ENCODE measurements around the gene LPCAT2. TPM values are rescaled to one million over a fixed set of nuclear protein-coding genes. Genes with fewer than 3 reads are reported as not detected.

LPCAT2 gene
- total and polyA plus RNA-seq, 2 of the 8 experiments (the other 6 are each of a cell fraction or from before 2014, with no cell fraction given): 2.2 to 10.6 TPM

- no peak overlapping the region for H3K23ac ChIP-seq (ENCODE audit: insufficient read length)
- no peaks in the 10 kb centered on the region for H3K79me2 ChIP-seq (ENCODE audit: control insufficient read depth in 1 of 2, insufficient read depth in 2 of 2, low read length in 2 of 2)
- WGBS, 2 experiments (ENCODE audit: extremely low coverage in 1 of 2, insufficient coverage in 1 of 2, insufficient read length in 1 of 2, insufficient replicate concordance in 2 of 2, low coverage in 1 of 2, low lambda C conversion rate in 2 of 2, missing lambda C conversion rate in 1 of 2): 3% methylated on average over 1 of the region's 1 CpG; no CpG with 5 or more reads in 1 of the 2 experiments
- H2BK12ac ChIP-seq (ENCODE audit: low read depth, low read length): no peak overlapping the region
- no peak overlapping the region for H3K4me2 ChIP-seq (ENCODE audit: insufficient read depth in 1 of 2, low read depth in 2 of 2, low read length in 2 of 2)
- no peak overlapping the region for H4K5ac ChIP-seq (ENCODE audit: insufficient read length, low read depth, low read length)
- H3K27me3 ChIP-seq (replicated peaks in 1 of 4; ENCODE audit: control insufficient read depth in 3 of 4, extremely low read depth in 1 of 4, insufficient read depth in 3 of 4, low read length in 3 of 4): no peaks in the 10 kb centered on the region
- H4K20me1 ChIP-seq (replicated peaks in 1 of 2; ENCODE audit: control insufficient read depth in 1 of 2, insufficient read depth in 2 of 2, low read length in 2 of 2): no peaks in the 10 kb centered on the region
- no peaks in the 10 kb centered on the region for H3K79me1 ChIP-seq (ENCODE audit: low read depth, low read length)
- no peak overlapping the region for H3K18ac ChIP-seq (ENCODE audit: extremely low read depth, low read length)
- H3K4ac ChIP-seq (replicated peaks; ENCODE audit: insufficient read length, low read depth, low read length): no peak overlapping the region
- no peak overlapping the region for H2AFZ ChIP-seq (ENCODE audit: low read length)
- CTCF ChIA-PET (ENCODE audit: partially characterized antibody): no interaction called here
- H2BK5ac ChIP-seq (ENCODE audit: low read depth, low read length): no peak overlapping the region
- no peak overlapping the region for H3K4me3 ChIP-seq (ENCODE audit: extremely low read depth in 1 of 4, insufficient read depth in 2 of 4, low read depth in 3 of 4, low read length in 4 of 4)
- H3K23me2 ChIP-seq (ENCODE audit: low read depth, low read length): no peaks in the 10 kb centered on the region
- no peak overlapping the region for H3K14ac ChIP-seq (ENCODE audit: insufficient read length)
- no peak for TF ChIP-seq YY1 (IDR thresholded peaks at IDR 0.05; ENCODE audit: low read depth, low read length)
- no peak for TF ChIP-seq CTBP2 (IDR thresholded peaks at IDR 0.05; ENCODE audit: borderline replicate concordance, insufficient read depth, insufficient read length, low read length)
- TF ChIP-seq SIN3A (conservative IDR thresholded peaks at IDR 0.05 in 1 of 2, IDR thresholded peaks at IDR 0.05 in 1 of 2; ENCODE audit: low read depth in 1 of 2, low read length in 2 of 2): no peak
- no peak for TF ChIP-seq SP1 (IDR thresholded peaks at IDR 0.05; ENCODE audit: low read depth, low read length)
- TF ChIP-seq SAP30 (IDR thresholded peaks at IDR 0.05; ENCODE audit: insufficient read depth, insufficient replicate concordance, low read length): no peak
- TF ChIP-seq POU5F1 (IDR thresholded peaks at IDR 0.05; ENCODE audit: low read depth, low read length): no peak
- no peak for TF ChIP-seq GABPA (IDR thresholded peaks at IDR 0.05; ENCODE audit: borderline replicate concordance, insufficient read depth, low read length)
- TF ChIP-seq CREB1 (IDR thresholded peaks at IDR 0.05): no peak
- H3K4me1 ChIP-seq (replicated peaks in 1 of 4; ENCODE audit: control insufficient read depth in 3 of 4, insufficient read depth in 4 of 4, low read length in 3 of 4): no peaks in the 10 kb centered on the region
- no peaks in the 10 kb centered on the region for H3K36me3 ChIP-seq (ENCODE audit: control insufficient read depth in 2 of 4, insufficient read depth in 4 of 4, low read length in 3 of 4)
- no peak overlapping the region for H2BK120ac ChIP-seq (replicated peaks; ENCODE audit: low read depth, low read length)
- H4K91ac ChIP-seq (replicated peaks; ENCODE audit: insufficient read length, low read length): no peak overlapping the region
- no peak overlapping the region for H3K9ac ChIP-seq (replicated peaks in 1 of 4; ENCODE audit: extremely low read depth in 1 of 4, low read depth in 3 of 4, low read length in 3 of 4)
- no peak overlapping the region for H4K8ac ChIP-seq (ENCODE audit: extremely low read depth, insufficient read depth, low read length)
- no peak overlapping the region for H2BK15ac ChIP-seq (ENCODE audit: low read length)
- no peak overlapping the region for H2AK5ac ChIP-seq (ENCODE audit: low read depth, low read length)
- H3K27ac ChIP-seq (ENCODE audit: low read depth, low read length): no peak overlapping the region
- no peak for DNase-seq (ENCODE audit: low read depth in 1 of 2, low spot score in 2 of 2)
- H3K56ac ChIP-seq (replicated peaks; ENCODE audit: insufficient read length, low read depth, low read length): no peak overlapping the region
- FAIRE-seq: no peak
- no peak overlapping the region for H2BK20ac ChIP-seq (ENCODE audit: low read length)
- H3K9me3 ChIP-seq (ENCODE audit: insufficient read depth in 2 of 2, low read depth in 1 of 2, low read length in 1 of 2): peaks cover 0 to 12% of the 10 kb centered on the region in 2 experiments; a peak in 2 of 4 replicates
- POLR2A ChIA-PET (ENCODE audit: partially characterized antibody): no interaction called here
Observed at GRCh38 chr16:55521792-55522191, 12.9 kb downstream of the LPCAT2 start.
